Measurements from ENCODE around the gene KRT16. TPM values are rescaled to one million over a fixed set of nuclear protein-coding genes. Genes with fewer than 3 reads are reported as not detected.

Gene KRT16
- total and polyA plus RNA-seq, 2 donors (not counting 1 experiment from before 2014, with no cell fraction given), result not detected

- TF ChIP-seq CTCF (IDR thresholded peaks at IDR 0.05), result no peak
- H4K20me1 ChIP-seq (ENCODE audit: control insufficient read depth, insufficient read depth, low read length, poor library complexity, severe bottlenecking), result no peaks in the 10 kb centered on the region
- Mint-ChIP-seq H3K27ac (no peak within 1 kb of the TSS), H3K9me3 (ENCODE audit: insufficient read depth) (peaks cover 7% of the 10 kb centered on the region), H3K4me1 (peaks cover 7% of the 10 kb centered on the region), H3K27me3 (peaks cover 22% of the 10 kb centered on the region), H3K4me3 (no peak within 1 kb of the TSS)
- H3K79me2 ChIP-seq (ENCODE audit: control insufficient read depth, insufficient read depth, low read length), result no peaks in the 10 kb centered on the region
- DNase-seq (no peak), ATAC-seq (ENCODE audit: low read depth) (no peak)
- H2AFZ ChIP-seq (ENCODE audit: insufficient read depth, low read depth, low read length, poor library complexity, severe bottlenecking), result no peak within 1 kb of the TSS
- no peak within 1 kb of the TSS for H3K27ac ChIP-seq (ENCODE audit: low read length in 2 of 2)
- no peaks in the 10 kb centered on the region for H3K4me1 ChIP-seq (ENCODE audit: control insufficient read depth in 2 of 2, insufficient read depth in 2 of 2, low read length in 2 of 2)
- CTCF ChIA-PET, result no interaction called here
- no peak within 1 kb of the TSS for H3K4me3 ChIP-seq (ENCODE audit: control extremely low read depth in 1 of 5, extremely low read depth in 1 of 5, insufficient read depth in 1 of 5, low read depth in 2 of 5, low read length in 4 of 5)
- 72% methylated on average over 16 of the region's 24 CpGs for WGBS (ENCODE audit: insufficient coverage)
- H3K9me3 ChIP-seq (ENCODE audit: control extremely low read depth in 1 of 3, control insufficient read depth in 2 of 3, insufficient read depth in 1 of 3, low read length in 2 of 3), result peaks cover 0 to 18% (median 9%) of the 10 kb centered on the region in 3 donors
- intact Hi-C loops (cut with micrococcal nuclease), result no loop called here
- no peak within 1 kb of the TSS for H3K9ac ChIP-seq (ENCODE audit: low read length)
- no peaks in the 10 kb centered on the region for H3K36me3 ChIP-seq (replicated peaks in 1 of 2; ENCODE audit: control extremely low read depth in 1 of 2, control insufficient read depth in 1 of 2, extremely low read depth in 1 of 2, insufficient read depth in 2 of 2, low read length in 1 of 2)
- POLR2A ChIA-PET, result no interaction called here
- H3K27me3 ChIP-seq (replicated peaks in 1 of 4; ENCODE audit: control extremely low read depth in 1 of 4, control insufficient read depth in 3 of 4, insufficient read depth in 4 of 4, low read length in 3 of 4), result peaks cover 0 to 36% (median 3%) of the 10 kb centered on the region in 4 experiments
- no peak within 1 kb of the TSS for H3K4me2 ChIP-seq (replicated peaks; ENCODE audit: low read depth, low read length, poor library complexity, severe bottlenecking)
Measured at GRCh38 chr17:41571561-41572434, 40.8 kb downstream of the KRT16 start, which contains the start of gene KRT9. TSS of gene KRT9 (minus strand) at chr17:41572059. CDS start at chr17:41571992, 67 bp downstream.

GRCh38 chr17:41567317-41567716 lies 45.2 kb downstream of the KRT16 start:
- WGBS (ENCODE audit: insufficient coverage), result 54% methylated on average over 6 of the region's 6 CpGs
- intact Hi-C loops (cut with micrococcal nuclease), result no loop called here
- Histone ChIP-seq H3K9ac (ENCODE audit: low read length) (no peak overlapping the region), H2AFZ (ENCODE audit: insufficient read depth, low read depth, low read length, poor library complexity, severe bottlenecking) (no peak overlapping the region), H3K4me1 (ENCODE audit: control insufficient read depth in 2 of 2, insufficient read depth in 2 of 2, low read length in 2 of 2) (no peaks in the 10 kb centered on the region), H3K4me2 (replicated peaks; ENCODE audit: low read depth, low read length, poor library complexity, severe bottlenecking) (no peak overlapping the region), H3K36me3 (replicated peaks in 1 of 2; ENCODE audit: control extremely low read depth in 1 of 2, control insufficient read depth in 1 of 2, extremely low read depth in 1 of 2, insufficient read depth in 2 of 2, low read length in 1 of 2) (no peaks in the 10 kb centered on the region), H3K4me3 (ENCODE audit: control extremely low read depth in 1 of 5, extremely low read depth in 1 of 5, insufficient read depth in 1 of 5, low read depth in 2 of 5, low read length in 4 of 5) (no peak overlapping the region), H3K27me3 (replicated peaks in 1 of 4; ENCODE audit: control extremely low read depth in 1 of 4, control insufficient read depth in 3 of 4, insufficient read depth in 4 of 4, low read length in 3 of 4) (peaks cover 0 to 11% (median 6%) of the 10 kb centered on the region in 4 experiments), H3K79me2 (ENCODE audit: control insufficient read depth, insufficient read depth, low read length) (no peaks in the 10 kb centered on the region), H3K27ac (ENCODE audit: low read length in 2 of 2) (peak overlapping the region; percentile 36 to 74), H3K9me3 (ENCODE audit: control extremely low read depth in 1 of 3, control insufficient read depth in 2 of 3, insufficient read depth in 1 of 3, low read length in 2 of 3) (peaks cover 0 to 18% (median 10%) of the 10 kb centered on the region in 3 donors), H4K20me1 (ENCODE audit: control insufficient read depth, insufficient read depth, low read length, poor library complexity, severe bottlenecking) (no peaks in the 10 kb centered on the region)
- no peak overlapping the region for H3K4me3 Mint-ChIP-seq
- DNase-seq (no peak), ATAC-seq (ENCODE audit: low read depth) (no peak)
- peaks cover 25% of the 10 kb centered on the region for H3K27me3 Mint-ChIP-seq
- H3K4me1 Mint-ChIP-seq, result peaks cover 7% of the 10 kb centered on the region
- no peak for TF ChIP-seq EZH2 (IDR thresholded peaks at IDR 0.05; ENCODE audit: borderline replicate concordance, insufficient read depth, low read depth, low read length, poor library complexity, severe bottlenecking)
- no peak for TF ChIP-seq CTCF (IDR thresholded peaks at IDR 0.05)
- CTCF ChIA-PET, result no interaction called here
- POLR2A ChIA-PET, result no interaction called here
- peaks cover 7% of the 10 kb centered on the region for H3K9me3 Mint-ChIP-seq (ENCODE audit: insufficient read depth)
- peak overlapping the region; percentile 46 for H3K27ac Mint-ChIP-seq

All from B cell (primary cell).